ENCODE measurements around the gene R3HDM4.
A peak's percentile ranks its signal among the peaks of the same experiment; 100 is the strongest.
"Not testable (repeated sequence)": the region's sequence is repeated elsewhere in the genome, so short reads cannot be mapped to it uniquely, and the experiment has no call there.

R3HDM4 gene

GRCh38 chr19:913080-913748 lies at the start of gene R3HDM4:
Gene R3HDM4, minus strand, starts transcription at chr19:913219. Its CDS starts 62 bp downstream, at chr19:913157.
- H3K9me3 Mint-ChIP-seq = no peaks in the 10 kb centered on the region
- peaks cover 2% of the 10 kb centered on the region for H3K36me3 Mint-ChIP-seq (ENCODE audit: low read depth)
- DNase-seq (peak; percentile 90), ATAC-seq (peak; percentile 73)
- H3K4me3 Mint-ChIP-seq = peak within 1 kb of the TSS; percentile 83
- H3K27me3 Mint-ChIP-seq = peaks cover 5% of the 10 kb centered on the region
- peak within 1 kb of the TSS; percentile 86 for H3K27ac Mint-ChIP-seq
- peaks cover 32% of the 10 kb centered on the region for H3K4me1 Mint-ChIP-seq

- Mint-ChIP-seq H3K4me1 (peaks cover 4% of the 10 kb centered on the region), H3K9me3 (no peaks in the 10 kb centered on the region), H3K36me3 (ENCODE audit: low read depth) (peaks cover 2% of the 10 kb centered on the region), H3K4me3 (no peak overlapping the region), H3K27ac (no peak overlapping the region), H3K27me3 (no peaks in the 10 kb centered on the region)
- DNase-seq = no peak
- no peak for ATAC-seq
Measured at GRCh38 chr19:961866-962620, 49.0 kb upstream of the R3HDM4 start.

DNA sequence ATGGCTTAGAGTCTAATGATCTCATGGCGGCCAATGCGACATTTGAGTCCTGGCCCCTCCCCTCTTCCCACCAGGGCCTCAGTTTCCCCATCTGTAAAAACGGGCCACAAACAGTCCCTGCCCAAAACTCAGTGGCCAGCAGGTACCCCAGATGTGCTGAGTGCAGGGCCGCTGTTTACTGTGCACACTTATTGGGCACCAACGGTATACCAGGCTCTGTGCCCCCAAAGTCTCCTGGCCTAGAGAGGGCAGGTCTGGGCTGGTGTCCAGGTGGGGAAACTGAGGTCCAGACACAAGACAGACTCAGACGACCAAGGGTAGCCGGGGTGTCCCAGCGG lies 47.6 kb upstream of the R3HDM4 start:
- H3K4me3 Mint-ChIP-seq = no peak overlapping the region
- DNase-seq (no peak), ATAC-seq (no peak)
- H3K27me3 Mint-ChIP-seq = no peaks in the 10 kb centered on the region
- H3K9me3 Mint-ChIP-seq = no peaks in the 10 kb centered on the region
- H3K27ac Mint-ChIP-seq = no peak overlapping the region
- H3K4me1 Mint-ChIP-seq = peaks cover 4% of the 10 kb centered on the region
- peaks cover 2% of the 10 kb centered on the region for H3K36me3 Mint-ChIP-seq (ENCODE audit: low read depth)

DNA sequence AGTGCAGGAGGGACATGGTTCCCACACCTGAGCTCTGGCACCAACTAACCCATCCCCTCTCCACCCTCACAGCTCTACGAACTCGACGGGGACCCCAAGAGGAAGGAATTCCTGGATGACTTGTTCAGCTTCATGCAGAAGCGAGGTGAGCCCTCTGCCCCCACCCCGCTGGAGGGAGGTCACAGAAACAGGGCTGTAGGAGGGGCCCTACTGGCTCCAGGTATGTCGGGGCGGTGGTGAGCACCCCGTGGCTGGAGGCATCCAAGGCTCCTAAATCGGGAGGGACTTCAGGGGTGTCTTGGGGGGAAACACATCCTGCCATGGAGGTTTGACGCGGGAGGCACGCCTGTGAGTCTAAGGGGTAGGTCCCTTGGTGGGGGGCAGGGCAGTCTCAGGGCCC lies 47.0 kb upstream of the R3HDM4 start:
- no peaks in the 10 kb centered on the region for H3K9me3 Mint-ChIP-seq
- no peaks in the 10 kb centered on the region for H3K36me3 Mint-ChIP-seq (ENCODE audit: low read depth)
- ATAC-seq (no peak), DNase-seq (no peak)
- H3K27me3 Mint-ChIP-seq = no peaks in the 10 kb centered on the region
- H3K27ac Mint-ChIP-seq = no peak overlapping the region
- no peak overlapping the region for H3K4me3 Mint-ChIP-seq
- peaks cover 4% of the 10 kb centered on the region for H3K4me1 Mint-ChIP-seq

GRCh38 chr19:958967-959855 lies 46.2 kb upstream of the R3HDM4 start:
- no peaks in the 10 kb centered on the region for H3K27me3 Mint-ChIP-seq
- H3K4me1 Mint-ChIP-seq = peaks cover 4% of the 10 kb centered on the region
- no peaks in the 10 kb centered on the region for H3K9me3 Mint-ChIP-seq
- DNase-seq (peak; percentile 31), ATAC-seq (peak; percentile 83)
- no peak overlapping the region for H3K4me3 Mint-ChIP-seq
- H3K27ac Mint-ChIP-seq = no peak overlapping the region
- H3K36me3 Mint-ChIP-seq (ENCODE audit: low read depth) = no peaks in the 10 kb centered on the region

DNA sequence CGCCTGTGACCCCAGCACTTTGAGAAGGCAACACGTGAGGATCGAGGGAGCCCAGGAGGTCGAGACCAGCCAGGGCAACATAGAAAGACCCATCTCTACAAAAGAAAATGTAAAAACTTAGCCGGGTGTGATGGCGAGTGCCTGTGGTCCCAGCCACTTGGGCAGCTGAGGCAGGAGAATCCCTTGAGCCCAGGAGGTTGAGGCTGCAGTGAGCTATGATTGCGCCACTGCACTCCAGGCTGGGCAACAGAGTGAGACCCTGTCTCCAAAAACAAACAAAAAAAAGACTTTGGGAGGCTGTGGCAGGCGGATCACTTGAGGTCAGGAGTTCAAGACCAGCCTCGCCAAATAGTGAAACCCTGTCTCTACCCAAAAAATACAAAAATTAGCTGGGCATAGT lies 44.6 kb upstream of the R3HDM4 start:
- peaks cover 12% of the 10 kb centered on the region for H3K4me1 Mint-ChIP-seq
- not testable (repeated sequence) for H3K27ac Mint-ChIP-seq, H3K4me3 Mint-ChIP-seq

DNA sequence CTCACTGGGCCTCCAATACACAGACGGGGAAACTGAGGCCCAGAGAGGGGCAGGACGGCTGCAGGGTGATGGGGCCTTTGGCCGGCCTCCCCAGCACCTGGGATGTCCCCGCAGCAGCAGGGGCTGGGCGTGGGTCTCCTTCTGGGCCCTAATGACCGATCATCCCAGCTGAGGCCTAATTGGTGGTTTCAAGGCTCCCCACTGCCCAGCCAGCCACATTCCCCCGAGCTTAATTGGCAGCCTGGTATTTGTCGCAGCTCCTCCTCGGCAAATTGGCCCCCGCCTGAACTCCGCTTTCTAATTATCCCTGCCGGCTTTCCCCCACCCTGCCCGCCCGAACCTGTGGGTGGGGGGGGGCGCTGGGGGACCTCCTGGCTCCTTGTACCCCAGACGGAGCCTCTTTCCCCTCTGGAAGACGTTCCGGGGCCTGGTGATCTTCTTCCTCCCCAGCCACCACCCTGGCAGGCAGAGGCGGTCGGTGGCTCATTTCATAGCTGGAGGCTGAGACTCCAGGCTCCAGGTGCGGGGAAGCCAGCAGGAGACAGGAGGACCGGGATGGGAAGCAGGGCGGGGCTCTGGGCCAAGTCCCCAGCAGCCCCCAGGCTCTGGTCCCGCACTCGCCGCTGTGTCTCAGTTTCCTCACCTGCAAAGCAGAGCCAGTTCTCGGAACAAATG lies 43.9 kb upstream of the R3HDM4 start:
- Mint-ChIP-seq H3K27ac (no peak overlapping the region), H3K4me3 (no peak overlapping the region), H3K9me3 (no peaks in the 10 kb centered on the region), H3K27me3 (no peaks in the 10 kb centered on the region), H3K36me3 (ENCODE audit: low read depth) (no peaks in the 10 kb centered on the region), H3K4me1 (peaks cover 14% of the 10 kb centered on the region)
- no peak for DNase-seq
- no peak for ATAC-seq

More for the DNA sequence above, 44.6 kb upstream of the R3HDM4 start:
- H3K27me3 Mint-ChIP-seq; H3K9me3 Mint-ChIP-seq; DNase-seq; ATAC-seq; H3K36me3 Mint-ChIP-seq (ENCODE audit: low read depth): not testable (repeated sequence)

DNA sequence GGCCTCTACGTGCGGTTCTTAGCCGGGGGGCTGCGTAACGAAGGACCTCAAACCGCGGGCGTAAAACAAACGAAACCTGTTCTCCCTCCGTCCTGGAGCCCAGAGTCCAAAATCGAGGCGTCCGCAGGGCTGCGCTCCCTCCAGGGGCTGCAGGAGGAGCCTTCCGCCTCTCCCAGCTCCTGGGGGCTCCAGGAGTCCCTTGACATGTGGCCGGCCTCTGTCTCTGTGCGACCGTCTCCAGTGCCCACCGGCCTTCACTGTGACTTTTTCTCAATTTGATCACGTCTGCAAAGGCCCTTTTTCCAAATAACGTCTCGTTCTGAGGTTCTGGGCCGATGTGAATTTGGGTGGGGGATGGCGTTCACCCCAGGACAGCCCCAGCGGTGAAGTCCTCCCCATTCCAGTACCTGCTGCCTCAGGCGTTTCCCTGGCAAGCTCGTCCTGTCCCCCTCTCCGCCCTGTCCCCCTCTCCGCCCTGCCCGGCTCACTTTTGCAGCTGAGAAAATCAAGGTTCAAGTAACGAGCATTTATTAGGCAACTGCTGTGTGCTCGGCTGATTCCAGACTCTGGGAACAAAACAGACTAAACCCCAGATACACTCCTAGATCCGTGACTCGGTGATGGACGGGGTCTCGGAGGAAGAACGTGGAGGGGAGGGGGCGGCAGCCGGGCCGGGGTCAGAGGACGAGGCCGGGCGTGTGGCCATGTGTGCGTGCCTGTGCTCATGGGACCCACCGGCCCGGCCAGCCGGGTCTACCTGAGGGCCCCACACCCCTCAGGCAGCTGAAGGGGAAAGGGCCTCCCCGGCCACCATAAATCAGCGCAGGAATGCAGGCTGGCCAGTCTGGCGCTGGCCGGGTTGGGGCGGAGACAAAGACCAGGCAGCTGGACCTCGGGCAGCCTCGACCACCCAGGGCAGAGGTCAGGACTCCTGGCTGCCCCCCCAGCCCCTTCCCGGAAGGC lies 43.1 kb upstream of the R3HDM4 start:
- DNase-seq (no peak), ATAC-seq (no peak)
- Mint-ChIP-seq H3K4me1 (peaks cover 14% of the 10 kb centered on the region), H3K27me3 (no peaks in the 10 kb centered on the region), H3K4me3 (no peak overlapping the region), H3K9me3 (no peaks in the 10 kb centered on the region), H3K27ac (no peak overlapping the region), H3K36me3 (ENCODE audit: low read depth) (no peaks in the 10 kb centered on the region)

DNA sequence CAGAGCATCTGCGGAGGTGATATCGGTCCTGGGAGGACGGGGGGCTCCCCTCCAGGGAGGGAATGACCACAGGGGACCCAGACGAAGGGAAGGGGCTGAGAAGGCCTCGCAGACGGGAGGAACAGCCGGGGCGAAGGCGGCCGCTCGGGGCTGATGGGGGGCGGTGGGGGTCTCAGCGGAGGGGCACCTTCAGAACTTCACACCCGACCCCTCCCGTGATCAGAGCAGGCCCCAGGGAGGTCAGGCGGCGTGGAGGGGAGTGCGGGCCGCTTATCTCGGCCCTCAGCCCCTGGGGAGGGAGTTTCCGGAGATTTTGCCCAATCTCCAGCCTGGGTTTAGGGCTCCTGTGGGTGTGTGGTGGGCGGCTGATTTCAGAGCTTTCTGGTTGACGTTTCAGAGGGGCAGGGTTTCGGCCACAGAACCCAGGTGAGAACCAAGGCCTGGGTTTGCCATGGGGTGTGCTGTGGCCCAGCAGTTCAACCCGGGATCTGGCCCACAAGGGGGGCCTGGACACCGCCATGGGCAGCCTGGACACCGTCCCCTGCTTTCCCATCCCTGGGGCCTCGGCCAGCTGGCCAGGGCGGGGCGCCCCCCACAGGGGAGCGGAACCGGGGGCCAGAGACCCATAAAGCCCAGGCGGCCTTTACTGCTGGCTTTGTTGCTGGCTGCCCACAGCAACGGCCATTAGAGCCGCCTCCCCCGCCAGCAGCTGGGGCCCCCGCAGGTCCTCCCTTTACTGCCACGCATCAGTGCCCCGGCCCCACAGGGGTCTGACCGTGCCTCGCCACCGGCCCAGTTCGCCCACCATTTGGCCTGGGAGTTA lies 41.9 kb upstream of the R3HDM4 start:
- no peak for ATAC-seq
- H3K36me3 Mint-ChIP-seq (ENCODE audit: low read depth) = no peaks in the 10 kb centered on the region
- H3K27me3 Mint-ChIP-seq = no peaks in the 10 kb centered on the region
- no peak for DNase-seq
- no peak overlapping the region for H3K4me3 Mint-ChIP-seq
- no peaks in the 10 kb centered on the region for H3K9me3 Mint-ChIP-seq
- H3K27ac Mint-ChIP-seq = no peak overlapping the region
- peaks cover 17% of the 10 kb centered on the region for H3K4me1 Mint-ChIP-seq

DNA sequence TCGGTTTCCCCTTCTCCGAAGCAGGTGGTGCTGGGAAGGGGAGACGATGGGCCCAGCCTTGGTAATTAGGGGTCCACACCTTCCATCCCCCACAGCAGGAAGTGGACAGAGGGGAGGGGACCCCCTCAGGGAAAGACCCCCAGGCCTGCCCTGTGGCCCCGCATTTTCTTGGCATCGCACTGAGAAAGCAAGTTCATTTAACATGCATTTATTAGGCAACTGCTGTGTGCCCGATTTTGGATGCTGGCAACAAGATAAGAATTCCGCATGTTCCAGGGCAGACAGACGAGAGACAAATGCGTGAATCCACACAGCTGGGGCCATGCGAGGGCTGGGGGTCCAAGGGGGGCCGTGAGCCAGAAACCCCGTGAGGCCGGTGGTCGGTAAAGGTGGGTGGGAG lies 41.3 kb upstream of the R3HDM4 start:
- peaks cover 17% of the 10 kb centered on the region for H3K4me1 Mint-ChIP-seq
- no peak overlapping the region for H3K27ac Mint-ChIP-seq
- ATAC-seq = no peak
- H3K36me3 Mint-ChIP-seq (ENCODE audit: low read depth) = no peaks in the 10 kb centered on the region
- H3K27me3 Mint-ChIP-seq = no peaks in the 10 kb centered on the region
- no peak overlapping the region for H3K4me3 Mint-ChIP-seq
- no peak for DNase-seq
- no peaks in the 10 kb centered on the region for H3K9me3 Mint-ChIP-seq

- no peak overlapping the region for H3K4me3 Mint-ChIP-seq
- no peaks in the 10 kb centered on the region for H3K36me3 Mint-ChIP-seq (ENCODE audit: low read depth)
- H3K27me3 Mint-ChIP-seq = no peaks in the 10 kb centered on the region
- H3K27ac Mint-ChIP-seq = no peak overlapping the region
- DNase-seq (no peak), ATAC-seq (no peak)
- H3K4me1 Mint-ChIP-seq = peaks cover 14% of the 10 kb centered on the region
- H3K9me3 Mint-ChIP-seq = no peaks in the 10 kb centered on the region
Measured at GRCh38 chr19:953445-954271, 40.6 kb upstream of the R3HDM4 start.

DNA sequence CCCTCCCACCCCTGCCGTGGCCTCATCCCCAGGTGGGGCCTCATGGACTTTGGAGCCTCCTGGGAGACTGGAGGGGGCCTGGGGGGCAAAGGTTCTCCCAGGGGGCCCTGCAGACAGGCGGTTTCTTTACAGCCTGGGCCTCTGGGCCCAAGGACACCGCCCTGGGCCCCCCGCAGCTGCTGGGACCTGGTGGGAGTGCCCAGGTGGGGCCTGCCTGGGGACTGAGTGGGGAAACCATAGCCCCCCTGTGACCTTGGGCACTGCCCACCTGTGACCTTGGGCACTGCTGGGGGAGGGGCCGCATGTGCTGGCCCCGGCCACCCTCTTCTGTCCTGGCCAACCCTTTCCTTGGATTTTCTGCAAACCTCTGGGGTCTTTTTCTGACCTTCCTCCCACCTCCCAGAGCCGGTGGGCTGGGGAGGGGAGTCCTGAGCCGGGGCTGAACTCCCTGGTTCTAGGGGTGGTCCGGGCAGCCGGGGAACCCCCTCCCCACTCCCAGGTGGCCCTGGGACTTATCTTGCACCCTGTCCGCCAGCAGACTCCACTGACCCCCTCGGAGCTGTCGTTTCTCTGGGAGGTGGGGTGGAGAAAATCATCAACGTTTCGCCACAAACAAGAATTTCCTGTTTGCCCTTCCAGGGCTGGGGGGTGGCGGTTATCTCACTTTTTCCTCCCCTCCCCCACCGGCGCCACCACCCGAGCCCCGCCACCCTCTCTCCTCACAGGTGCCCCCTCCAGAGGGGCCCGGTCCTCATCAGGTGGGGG lies 39.8 kb upstream of the R3HDM4 start:
- ATAC-seq (no peak), DNase-seq (no peak)
- H3K27ac Mint-ChIP-seq = no peak overlapping the region
- H3K4me3 Mint-ChIP-seq = no peak overlapping the region
- peaks cover 14% of the 10 kb centered on the region for H3K4me1 Mint-ChIP-seq
- H3K9me3 Mint-ChIP-seq = no peaks in the 10 kb centered on the region
- no peaks in the 10 kb centered on the region for H3K36me3 Mint-ChIP-seq (ENCODE audit: low read depth)
- no peaks in the 10 kb centered on the region for H3K27me3 Mint-ChIP-seq
